Adrenal gland (tissue), 5 donors: Measurements from ENCODE around the gene GSTM4.

Experiments used
- POLR2A ChIP-seq, 2 donors: fragments of 450-650 bp; IDR thresholded peaks; one replicate each; pipeline ENCODE4 v1.6.1; 2017; ENCODE audit warnings: antibody characterized with exemption in 2 of 2, mild to moderate bottlenecking in 2 of 2, moderate library complexity in 1 of 2
- TF ChIP-seq, protein P1 (sequence below), 6 experiments: fragments of 450-650 bp in 4 of 6; fragments of 200-600 bp in 2 of 6; sonication (generic) in 1 of 6; IDR thresholded peaks; 1 replicate in 5 of 6; 2 replicates in 1 of 6; pipeline versions ENCODE4 v1.5.1 to v1.8.0; 2016 to 2021; ENCODE audit warnings: antibody characterized with exemption in 6 of 6, mild to moderate bottlenecking in 2 of 6, moderate library complexity in 1 of 6
- donor health status: DM: no; HTN: no; CAD: no.

DNA sequence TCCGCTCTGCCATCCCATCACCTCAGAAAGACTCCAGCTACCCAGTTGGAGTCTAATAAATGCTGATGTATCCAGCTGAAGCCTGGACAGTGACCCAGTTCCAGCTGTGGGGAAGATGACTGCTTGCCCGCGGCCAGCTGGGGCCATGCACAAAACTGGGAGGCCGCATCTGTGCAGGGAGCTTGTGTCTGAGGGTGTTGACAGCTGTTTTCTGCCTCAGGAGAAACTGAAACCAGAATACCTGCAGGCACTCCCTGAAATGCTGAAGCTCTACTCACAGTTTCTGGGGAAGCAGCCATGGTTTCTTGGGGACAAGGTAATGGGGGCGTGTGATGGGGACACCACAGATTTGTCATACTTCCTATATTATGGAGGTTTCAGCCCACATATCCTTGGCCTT is 15.2 kb downstream of the GSTM4 start:
- TF ChIP-seq POLR2A (IDR thresholded peaks at IDR 0.05): no peak
- TF ChIP-seq, protein P1, sequence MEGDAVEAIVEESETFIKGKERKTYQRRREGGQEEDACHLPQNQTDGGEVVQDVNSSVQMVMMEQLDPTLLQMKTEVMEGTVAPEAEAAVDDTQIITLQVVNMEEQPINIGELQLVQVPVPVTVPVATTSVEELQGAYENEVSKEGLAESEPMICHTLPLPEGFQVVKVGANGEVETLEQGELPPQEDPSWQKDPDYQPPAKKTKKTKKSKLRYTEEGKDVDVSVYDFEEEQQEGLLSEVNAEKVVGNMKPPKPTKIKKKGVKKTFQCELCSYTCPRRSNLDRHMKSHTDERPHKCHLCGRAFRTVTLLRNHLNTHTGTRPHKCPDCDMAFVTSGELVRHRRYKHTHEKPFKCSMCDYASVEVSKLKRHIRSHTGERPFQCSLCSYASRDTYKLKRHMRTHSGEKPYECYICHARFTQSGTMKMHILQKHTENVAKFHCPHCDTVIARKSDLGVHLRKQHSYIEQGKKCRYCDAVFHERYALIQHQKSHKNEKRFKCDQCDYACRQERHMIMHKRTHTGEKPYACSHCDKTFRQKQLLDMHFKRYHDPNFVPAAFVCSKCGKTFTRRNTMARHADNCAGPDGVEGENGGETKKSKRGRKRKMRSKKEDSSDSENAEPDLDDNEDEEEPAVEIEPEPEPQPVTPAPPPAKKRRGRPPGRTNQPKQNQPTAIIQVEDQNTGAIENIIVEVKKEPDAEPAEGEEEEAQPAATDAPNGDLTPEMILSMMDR (IDR thresholded peaks at IDR 0.05): no peak
